ENCODE measurements around the gene C1orf210. TPM values are rescaled to one million over a fixed set of nuclear protein-coding genes. Genes with fewer than 3 reads are reported as not detected.

C1orf210 gene
- 10 to 100 TPM in 3 of 4 donors, under 1 TPM in 1; 0.72 to 27.8 (median 21.6) TPM for polyA plus RNA-seq (ENCODE audit: insufficient read length in 4 of 4)

DNA sequence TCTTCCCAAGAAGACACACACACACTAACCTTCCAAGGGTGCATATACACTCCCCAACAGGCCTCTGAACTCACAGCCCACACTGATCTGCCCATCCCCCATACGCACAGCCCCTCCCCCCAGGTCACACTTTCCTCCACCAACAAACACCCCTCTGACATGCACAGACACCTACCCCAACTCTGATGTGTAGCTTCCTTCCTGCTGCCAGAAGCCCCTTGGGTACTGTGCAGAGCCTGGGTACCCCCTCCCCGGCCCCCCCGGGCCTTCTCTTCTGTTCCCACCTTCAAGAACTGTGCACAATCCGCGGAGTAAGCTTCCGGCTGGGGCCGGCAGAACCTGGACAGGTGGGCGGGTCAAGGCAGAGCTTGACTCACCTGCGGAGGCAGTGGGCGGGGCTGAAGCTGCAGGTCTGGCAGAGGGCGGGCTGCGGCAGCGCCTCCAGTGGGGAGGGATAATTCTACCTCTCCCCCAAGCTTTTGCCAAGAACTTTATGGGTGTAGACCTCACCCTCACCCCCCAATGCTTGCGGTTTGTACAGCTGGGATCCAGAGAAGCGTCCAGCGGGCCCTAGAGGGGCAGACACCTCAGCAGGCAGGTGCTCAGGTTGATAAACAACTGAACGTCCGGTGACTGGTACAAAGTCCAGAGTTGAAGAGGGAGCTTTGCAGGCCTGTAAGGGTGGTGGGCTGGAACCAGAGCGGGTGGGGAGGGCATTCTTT, at the start of gene C1orf210:
TSS of gene C1orf210 (minus strand) at position 313 of the 722 bp plus-strand sequence. CDS start 2,311 bp downstream, outside the sequence.
- peak in 2 of 4 donors; percentile 50 to 63 for DNase-seq (ENCODE audit: low read depth in 4 of 4, low spot score in 3 of 4)

DNA sequence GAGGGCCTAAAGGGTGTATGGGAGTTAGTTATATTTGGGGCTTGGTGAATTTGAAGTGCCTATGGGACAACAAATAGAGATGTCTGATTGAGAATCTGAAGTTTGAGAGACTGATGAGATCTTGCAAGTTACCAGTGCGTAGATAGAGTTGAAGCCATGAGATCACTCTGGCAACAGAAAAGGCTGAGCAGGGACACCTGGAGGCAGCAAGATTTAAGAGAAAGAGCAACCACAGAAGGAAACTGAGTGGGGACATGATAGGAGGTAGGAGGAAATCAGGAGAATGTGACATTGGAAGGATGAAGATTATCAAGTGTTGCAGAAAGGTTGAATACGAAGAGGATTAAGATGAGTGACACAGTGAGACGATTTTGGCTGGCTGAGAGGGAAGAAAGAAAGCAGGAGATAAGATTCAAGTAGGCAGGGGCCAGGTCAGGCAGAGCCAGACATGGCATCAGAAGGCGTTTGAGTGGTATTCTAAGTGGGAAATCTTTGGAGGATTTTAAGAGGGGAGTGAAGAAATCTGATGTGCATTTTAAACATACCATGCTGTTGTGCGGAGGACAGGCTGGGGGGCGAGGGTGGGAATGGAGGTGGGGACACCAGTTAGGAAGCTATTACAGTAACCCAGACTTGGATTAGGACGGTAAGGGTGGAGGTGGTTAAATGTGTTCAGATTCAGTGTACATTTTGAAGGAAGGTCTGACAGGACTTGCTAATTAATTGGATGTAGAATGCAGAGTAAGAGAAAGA, 49.2 kb upstream of the C1orf210 start:
- DNase-seq (ENCODE audit: low read depth in 4 of 4, low spot score in 3 of 4) = no peak

DNA sequence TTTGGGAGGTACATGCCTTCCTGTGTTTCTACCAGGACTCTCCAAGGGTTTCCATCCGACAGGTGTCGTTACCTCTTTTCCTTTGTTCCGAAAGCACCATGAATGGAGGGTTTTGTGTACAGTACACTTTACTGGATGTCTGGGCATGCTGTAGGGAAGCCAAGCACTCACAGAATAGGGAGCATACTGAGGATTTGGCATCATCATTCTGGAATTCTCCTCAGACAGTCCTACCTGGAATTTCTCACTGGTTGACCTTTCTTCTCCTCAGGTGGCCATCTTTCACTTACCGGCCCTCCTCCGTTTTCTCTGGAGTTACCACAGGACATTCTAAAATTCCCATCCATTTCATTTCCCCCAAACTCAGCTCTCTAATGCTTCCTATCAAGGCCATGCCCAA, 46.3 kb upstream of the C1orf210 start:
- no peak for DNase-seq (ENCODE audit: low read depth in 4 of 4, low spot score in 3 of 4)

DNA sequence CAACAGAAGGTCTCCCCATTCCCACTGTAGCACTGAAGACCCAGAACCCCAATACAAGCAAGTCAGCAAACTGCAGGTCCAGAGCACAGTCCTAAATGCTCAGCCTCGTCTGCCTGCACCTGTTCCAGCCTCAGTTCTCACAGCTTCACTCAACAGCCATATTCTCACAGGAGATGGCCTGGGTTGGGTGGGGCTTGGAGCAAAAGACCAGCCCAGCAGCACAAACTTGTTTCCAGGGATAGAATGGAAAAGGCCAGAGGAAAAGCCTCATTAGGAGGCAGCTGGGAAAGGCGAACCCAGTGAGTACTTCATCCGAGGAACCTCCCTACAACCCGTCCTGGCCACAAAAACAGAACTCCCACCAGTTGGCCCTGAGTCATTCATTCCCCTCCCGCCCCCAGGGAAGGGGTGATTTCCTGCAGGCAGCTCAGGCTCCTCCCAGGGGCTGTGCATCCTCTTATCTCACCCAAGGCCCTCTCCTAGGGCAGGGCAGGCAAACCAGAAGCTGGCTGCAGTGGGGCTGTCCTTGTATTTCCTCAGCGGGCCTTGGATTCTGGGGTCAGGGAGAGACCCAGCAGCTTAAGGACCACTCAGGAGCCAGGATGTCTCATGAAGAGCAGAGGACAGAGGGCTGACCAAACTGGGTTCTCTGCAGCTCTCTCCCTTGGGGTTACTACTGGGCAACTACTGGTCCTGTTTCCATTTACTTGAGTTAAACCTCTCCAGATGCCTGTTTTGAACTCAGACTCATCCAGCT, 44.8 kb upstream of the C1orf210 start:
- DNase-seq (ENCODE audit: low read depth in 4 of 4, low spot score in 3 of 4) = no peak

DNA sequence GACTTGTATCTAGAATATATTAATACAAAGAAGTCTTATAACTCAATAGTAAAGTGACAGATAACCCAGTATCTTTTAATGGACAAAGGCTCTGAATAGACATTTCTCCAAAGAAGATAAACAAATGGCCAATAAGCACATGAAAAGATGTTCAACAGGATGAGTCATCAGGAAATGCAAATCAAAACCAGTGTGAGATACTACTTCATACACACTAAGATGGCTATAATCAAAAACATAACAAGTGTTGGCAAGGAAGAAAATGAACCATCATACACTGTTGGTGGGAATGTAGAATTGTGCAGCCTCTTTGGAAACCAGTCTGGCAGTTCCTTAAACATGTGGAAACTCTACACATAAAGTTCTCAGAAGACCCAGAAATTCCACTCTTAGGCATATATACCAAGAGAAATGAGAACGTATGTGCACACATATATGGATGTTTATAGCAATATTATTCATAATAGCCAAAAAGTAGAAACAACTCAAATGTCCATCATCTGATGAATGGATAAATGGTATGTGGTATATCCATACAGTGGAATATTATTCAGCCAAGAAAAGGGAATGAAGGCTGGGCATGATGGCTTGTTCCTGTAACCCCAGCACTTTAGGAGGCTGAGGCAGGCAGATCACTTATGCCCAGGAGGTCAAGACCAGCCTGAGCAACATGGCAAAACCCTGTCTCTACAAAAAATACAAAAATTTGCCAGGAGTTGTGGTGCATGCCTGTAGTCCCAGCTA, 42.3 kb upstream of the C1orf210 start:
- no peak for DNase-seq (ENCODE audit: low read depth in 4 of 4, low spot score in 3 of 4)

DNA sequence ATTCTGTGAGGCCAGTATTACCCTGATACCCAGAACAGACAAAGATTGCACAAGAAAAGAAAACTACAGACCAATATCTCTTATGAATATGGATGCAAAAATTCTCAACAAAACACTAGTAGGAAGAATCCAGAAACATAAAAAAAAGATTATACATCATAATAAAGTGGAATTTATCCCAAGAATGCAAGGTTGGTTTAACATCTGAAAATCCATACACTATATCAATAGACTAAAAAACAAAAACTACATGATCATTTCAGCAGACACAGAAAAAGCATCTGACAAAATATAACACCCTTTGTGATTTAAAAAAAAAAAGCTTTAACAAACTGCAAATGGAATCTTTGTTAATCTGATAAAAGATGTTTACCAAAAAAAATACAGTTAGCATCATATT, 40.0 kb upstream of the C1orf210 start:
- DNase-seq (ENCODE audit: low read depth in 4 of 4, low spot score in 3 of 4) = no peak

DNA sequence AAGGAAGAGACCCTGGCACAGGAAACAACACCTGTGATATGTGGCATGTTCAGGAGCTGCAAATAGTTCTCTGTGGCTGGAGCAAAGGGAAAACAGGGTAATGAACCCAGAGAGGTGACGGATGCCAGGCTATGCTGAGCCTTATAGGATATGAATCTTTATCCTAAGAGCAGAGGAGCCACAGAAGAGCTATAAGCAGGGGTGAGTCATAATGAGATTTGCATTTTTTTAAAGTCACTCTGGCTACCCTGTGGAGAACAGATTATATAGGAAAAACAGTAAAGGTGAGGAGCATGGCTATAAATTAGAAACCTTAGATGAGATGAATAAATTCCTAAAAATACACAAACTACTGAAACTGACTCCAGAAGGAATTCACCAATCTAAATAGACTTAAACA, 39.4 kb upstream of the C1orf210 start:
- no peak for DNase-seq (ENCODE audit: low read depth in 4 of 4, low spot score in 3 of 4)

DNA sequence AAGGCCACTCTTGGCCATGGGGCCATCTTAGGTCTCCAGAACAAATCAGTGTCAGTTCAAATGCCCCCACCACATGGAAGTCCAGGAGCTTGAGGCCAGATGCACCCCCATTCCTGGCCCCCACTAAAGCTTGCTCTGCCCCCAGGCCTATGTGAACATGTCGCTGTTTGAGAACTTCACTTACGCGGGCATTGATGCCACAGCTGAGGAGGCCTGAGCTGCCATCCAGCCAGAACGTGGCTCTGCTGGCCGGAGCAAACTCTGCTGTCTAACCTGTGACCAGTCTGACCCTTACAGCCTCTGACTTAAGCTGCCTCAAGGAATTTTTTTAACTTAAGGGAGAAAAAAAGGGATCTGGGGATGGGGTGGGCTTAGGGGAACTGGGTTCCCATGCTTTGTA, 37.1 kb upstream of the C1orf210 start:
- DNase-seq (ENCODE audit: low read depth in 4 of 4, low spot score in 3 of 4) = no peak

DNA sequence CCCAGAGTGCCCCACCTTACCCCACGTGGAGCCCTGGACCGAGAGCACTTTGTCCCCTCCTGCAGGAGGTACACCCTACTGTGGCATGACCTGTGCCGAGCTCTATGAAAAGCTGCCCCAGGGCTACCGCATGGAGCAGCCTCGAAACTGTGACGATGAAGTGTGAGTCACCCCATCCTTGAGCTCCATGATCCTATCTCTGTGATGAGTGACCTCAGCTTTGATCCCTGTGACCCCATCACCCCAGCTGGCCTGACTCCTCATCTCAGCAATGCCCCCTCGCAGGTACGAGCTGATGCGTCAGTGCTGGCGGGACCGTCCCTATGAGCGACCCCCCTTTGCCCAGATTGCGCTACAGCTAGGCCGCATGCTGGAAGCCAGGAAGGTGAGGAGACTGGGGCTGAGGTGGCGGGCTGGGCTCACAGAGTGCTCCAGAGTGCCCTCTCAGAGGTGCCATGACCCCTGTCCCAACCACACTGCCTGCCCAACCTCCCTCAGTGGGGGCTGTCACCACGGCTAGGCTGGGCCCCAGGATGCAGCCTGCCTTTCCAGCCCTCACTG, 36.0 kb upstream of the C1orf210 start:
- DNase-seq (ENCODE audit: low read depth in 4 of 4, low spot score in 3 of 4) = no peak

DNA sequence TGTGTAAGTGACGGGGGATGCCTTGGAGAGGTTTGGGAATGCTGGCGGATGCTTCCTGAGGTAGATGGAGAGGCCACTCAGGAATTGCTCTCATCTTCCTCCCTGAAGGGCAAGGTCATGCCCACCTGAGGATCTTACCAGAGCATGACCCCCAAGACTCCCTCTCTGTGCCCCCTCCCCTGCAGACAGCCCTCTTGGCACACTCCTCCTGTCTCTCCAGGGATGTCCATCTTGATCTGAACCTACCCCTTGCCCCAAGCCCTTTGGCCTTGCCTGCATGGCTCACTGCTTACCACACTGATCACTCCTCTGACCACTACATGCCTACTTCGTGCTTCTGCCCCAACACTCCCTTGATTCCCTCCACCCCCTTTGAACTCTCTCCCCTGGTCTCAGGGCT, 34.4 kb upstream of the C1orf210 start:
- no peak for DNase-seq (ENCODE audit: low read depth in 4 of 4, low spot score in 3 of 4)

DNA sequence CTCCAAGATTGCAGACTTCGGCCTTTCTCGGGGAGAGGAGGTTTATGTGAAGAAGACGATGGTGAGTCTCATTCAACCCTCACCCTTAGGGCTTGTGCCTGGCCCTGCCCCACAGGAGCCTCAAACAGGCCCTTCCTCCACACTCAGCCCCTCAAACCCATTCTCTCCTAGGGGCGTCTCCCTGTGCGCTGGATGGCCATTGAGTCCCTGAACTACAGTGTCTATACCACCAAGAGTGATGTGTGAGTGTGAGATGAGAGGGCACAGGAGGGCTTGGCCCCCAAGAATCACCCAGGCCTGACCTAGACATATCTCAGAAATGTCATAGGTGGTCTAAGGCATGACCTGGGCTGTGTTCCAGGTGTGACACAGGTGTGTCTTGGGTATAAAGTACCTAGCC, 33.9 kb upstream of the C1orf210 start:
- DNase-seq (ENCODE audit: low read depth in 4 of 4, low spot score in 3 of 4) = no peak

DNA sequence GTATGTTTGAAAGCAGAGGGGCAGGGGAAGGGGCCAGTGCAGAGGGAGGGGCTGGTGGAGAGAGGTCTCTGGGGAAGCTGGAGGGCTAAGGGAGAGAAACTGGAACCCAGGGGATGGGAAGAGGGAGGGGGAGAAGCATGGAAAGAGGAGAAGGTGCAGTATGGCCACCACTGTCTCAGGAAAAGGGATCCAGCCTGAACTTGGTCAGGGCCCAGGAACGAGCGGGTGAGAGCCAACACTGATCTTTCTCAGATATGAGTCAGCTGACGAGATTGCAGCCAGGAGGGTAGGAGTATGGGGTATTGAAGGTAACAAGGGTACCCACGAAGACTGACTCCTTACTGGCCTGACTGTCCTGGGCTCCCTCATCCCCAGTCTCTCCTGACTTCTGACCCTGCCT, 33.5 kb upstream of the C1orf210 start:
- DNase-seq (ENCODE audit: low read depth in 4 of 4, low spot score in 3 of 4) = no peak

DNA sequence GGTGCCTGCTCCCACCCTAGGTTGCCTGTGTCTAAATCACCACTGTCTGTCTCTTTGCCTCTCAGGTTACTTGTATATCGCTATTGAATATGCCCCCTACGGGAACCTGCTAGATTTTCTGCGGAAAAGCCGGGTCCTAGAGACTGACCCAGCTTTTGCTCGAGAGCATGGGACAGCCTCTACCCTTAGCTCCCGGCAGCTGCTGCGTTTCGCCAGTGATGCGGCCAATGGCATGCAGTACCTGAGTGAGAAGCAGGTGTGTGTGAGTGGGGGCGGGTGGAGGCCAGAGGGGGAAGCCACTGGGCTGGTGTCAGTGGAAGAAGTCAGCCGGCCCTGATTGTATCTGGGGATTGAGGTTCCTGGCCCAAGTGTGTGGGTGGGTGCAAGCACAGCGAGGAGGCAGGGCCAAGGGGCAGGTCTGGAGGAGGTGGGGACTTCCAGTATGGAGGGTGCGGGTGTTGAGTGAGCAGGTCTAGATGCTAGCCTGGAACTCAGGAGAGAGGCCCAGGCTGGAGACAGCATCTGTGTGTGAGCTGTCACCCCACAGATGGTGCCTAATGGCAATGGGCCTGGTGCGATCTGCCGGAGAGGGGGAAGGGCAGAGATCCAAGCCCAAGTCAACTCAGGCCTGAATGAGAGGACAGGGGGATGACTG, 32.6 kb upstream of the C1orf210 start:
- DNase-seq (ENCODE audit: low read depth in 4 of 4, low spot score in 3 of 4) = no peak

DNA sequence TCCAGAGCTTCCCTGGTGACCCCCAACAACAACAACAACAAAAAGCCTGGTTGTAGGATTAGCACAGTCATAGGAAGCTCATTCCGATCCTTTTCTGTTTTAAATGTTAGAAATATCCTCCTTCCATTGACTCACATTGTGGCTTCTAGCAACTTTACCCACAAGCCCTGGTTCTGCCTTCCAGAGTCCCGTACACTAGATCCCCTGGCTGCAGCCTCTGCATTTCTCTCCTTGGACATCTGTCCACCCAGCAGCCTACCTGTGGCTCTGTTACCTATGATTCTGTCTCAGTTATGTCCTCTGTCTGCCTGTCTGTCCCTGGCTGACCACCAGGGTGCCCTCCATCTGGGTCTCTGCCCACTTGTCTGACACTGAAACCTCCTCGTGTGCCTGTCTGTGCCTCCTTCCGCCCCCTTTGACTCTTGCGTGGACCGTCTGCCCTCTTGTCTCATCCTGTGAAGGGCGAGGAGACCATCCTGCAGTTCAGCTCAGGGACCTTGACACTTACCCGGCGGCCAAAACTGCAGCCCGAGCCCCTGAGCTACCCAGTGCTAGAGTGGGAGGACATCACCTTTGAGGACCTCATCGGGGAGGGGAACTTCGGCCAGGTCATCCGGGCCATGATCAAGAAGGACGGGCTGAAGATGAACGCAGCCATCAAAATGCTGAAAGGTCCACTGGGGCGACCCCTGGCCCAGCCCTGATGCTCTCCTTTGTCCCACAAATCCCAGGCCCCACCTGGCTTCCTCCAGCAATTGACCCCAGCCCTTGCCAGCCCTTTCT, 31.5 kb upstream of the C1orf210 start:
- no peak for DNase-seq (ENCODE audit: low read depth in 4 of 4, low spot score in 3 of 4)

DNA sequence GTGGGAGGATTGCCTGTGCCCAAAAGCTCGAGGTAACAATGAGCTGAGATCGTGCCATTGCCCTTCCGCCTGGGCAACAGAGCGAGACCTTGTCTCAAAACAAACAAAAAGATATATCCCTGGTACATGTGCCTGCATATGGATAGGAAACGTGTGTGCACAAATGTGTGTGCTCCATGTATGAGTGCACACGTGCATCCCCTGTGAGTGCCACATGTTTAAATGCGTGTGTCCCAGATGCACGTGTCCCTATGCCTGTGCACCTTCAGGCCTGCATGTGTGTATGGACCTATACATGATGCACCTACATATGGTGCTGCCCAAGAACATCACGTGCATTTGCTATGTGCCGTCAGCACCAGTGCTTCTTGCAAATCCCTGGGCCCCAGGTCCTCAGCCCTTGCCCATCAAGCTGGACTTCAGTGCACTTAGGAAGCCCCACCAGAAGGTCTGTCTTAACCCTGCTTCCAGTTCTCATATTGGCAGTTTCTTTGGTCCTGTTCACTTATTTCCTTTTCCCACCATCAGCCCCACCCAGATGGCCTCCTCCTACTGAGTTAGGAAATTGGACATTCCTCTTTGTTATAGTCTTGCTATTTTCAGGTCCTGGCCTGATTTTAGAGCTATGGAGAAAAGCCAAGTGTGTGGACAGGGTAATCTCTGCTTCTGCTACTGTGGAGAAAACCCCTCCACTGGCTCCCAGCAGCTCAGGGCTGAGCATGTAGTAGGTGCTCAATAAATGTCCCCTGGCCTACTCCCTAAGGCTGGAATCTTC, 30.8 kb upstream of the C1orf210 start:
- DNase-seq (ENCODE audit: low read depth in 4 of 4, low spot score in 3 of 4) = no peak

DNA sequence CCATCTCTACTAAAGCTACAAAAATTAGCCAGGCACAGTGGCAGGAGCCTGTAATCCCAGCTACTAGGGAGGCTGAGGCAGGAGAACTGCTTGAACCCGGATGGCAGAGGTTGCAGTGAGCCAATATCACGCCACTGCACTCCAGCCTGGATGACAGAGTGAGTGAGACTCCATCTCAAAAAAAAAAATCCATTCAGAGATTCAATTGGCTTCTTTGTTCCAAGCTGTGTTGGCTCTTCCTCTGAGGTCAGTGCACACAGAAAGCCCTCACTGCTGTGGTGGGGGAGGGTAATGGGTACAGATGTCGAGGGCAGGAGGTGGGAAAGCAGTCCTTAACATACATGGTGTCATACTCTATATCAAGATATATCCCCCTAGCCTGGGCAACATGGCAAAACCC, 30.1 kb upstream of the C1orf210 start:
- DNase-seq (ENCODE audit: low read depth in 4 of 4, low spot score in 3 of 4) = no peak

DNA sequence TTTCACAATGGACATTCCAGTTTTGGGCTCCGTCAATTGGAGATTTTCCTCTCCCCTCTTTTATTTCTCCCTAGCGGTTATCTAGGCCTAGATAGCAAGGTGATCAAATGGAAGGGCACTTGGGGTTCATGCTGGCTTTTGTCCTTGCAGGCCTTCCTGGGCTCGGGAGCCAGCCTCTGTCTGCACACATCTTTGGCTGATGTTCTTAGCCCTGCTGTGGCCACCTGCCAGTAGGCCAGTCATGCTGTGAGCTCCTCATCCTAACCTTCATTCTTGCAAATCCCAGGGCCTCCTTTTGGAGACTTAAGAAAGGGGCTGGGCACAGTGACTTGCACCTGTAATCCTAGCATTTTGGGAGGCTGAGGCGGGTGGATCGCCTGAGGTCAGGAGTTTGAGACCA, 28.9 kb upstream of the C1orf210 start:
- DNase-seq (ENCODE audit: low read depth in 4 of 4, low spot score in 3 of 4) = no peak

DNA sequence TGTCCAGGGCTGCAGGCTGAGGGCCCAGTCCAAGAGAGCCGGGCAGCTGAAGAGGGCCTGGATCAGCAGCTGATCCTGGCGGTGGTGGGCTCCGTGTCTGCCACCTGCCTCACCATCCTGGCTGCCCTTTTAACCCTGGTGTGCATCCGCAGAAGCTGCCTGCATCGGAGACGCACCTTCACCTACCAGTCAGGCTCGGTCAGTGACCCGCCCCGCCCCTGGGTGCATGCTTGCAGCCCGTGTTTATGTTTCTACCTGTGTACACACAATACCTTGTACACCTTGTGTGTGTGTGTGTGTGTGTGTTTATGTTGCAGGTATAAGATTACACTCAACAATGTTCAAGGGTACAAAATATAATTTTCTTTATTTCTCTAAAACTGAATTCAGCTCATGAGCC, 28.4 kb upstream of the C1orf210 start:
- no peak for DNase-seq (ENCODE audit: low read depth in 4 of 4, low spot score in 3 of 4)

Measured in left renal pelvis (tissue), 4 donors.